Thyroid gland (tissue), 4 donors: ENCODE data around the gene IL4I1.

Experiments
- POLR2A ChIP-seq, 2 donors: fragments of 450-650 bp; IDR thresholded peaks; one replicate each; pipeline ENCODE4 v1.6.1; 2017; ENCODE audit warnings: antibody characterized with exemption in 2 of 2, mild to moderate bottlenecking in 2 of 2, moderate library complexity in 1 of 2
- TF ChIP-seq, protein P1 (sequence below), 6 experiments: fragments of 200-600 bp in 3 of 6; fragments of 450-650 bp in 3 of 6; sonication (generic) in 3 of 6; IDR thresholded peaks; one replicate each; pipeline ENCODE4 v1.5.1; 2016 to 2019; ENCODE audit warnings: antibody characterized with exemption in 6 of 6, mild to moderate bottlenecking in 2 of 6, inconsistent platforms in 1 of 6, moderate library complexity in 1 of 6

DNA sequence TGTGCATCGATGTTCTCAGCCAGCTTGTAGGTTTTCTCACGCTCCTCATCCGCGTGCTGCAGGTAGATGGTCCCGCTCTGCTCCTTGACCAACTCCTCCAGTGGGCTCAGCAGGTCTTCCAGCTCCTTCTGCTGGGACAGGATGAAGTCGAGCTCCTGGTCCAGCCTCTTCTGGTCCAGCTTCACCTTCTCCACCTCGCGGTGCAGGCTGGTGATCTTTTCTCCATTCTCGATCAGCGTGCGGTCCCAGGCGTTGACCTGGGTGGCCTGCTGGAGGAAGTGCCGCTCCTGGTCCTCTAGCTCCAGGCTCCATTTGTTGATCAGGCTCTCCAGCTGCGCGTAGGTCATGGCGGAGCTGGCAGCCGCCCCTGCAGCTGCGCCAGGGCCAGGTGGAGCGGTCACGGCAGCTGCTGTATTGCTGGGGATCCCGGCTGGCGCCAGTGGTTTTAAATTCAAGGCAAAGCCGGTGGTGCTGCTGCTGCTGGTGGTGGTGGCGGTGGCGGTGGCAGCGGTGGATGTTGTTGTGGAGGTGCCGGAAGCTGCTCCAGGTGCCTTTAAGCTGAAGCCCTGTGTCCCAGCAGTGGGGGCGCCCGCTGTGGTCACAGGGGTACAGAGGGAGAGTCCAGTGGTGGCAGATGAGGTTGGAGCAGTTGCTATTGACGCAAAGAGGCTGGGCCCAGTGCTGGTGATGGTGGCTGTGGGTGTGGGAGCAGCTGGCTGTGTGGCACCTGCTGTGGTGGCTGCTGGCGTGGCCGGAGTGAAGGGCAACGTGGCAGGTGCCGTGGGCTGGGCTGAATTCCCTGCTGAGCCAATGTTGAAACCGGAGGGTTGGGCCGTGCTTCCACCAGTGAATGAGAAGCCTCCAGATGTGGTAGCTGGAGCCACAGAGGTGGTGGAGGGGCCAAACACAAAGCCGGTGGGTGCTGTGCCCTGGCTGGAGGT, 12.1 kb upstream of the IL4I1 start:
- TF ChIP-seq, protein P1, sequence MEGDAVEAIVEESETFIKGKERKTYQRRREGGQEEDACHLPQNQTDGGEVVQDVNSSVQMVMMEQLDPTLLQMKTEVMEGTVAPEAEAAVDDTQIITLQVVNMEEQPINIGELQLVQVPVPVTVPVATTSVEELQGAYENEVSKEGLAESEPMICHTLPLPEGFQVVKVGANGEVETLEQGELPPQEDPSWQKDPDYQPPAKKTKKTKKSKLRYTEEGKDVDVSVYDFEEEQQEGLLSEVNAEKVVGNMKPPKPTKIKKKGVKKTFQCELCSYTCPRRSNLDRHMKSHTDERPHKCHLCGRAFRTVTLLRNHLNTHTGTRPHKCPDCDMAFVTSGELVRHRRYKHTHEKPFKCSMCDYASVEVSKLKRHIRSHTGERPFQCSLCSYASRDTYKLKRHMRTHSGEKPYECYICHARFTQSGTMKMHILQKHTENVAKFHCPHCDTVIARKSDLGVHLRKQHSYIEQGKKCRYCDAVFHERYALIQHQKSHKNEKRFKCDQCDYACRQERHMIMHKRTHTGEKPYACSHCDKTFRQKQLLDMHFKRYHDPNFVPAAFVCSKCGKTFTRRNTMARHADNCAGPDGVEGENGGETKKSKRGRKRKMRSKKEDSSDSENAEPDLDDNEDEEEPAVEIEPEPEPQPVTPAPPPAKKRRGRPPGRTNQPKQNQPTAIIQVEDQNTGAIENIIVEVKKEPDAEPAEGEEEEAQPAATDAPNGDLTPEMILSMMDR (IDR thresholded peaks at IDR 0.05), result no peak
- TF ChIP-seq POLR2A (IDR thresholded peaks at IDR 0.05), result no peak
